Activated T-cell treated with anti-CD3 and anti-CD28 coated beads, Interleukin-2, amount 50 U/mL, for 1 hour (primary cell): ENCODE results near the gene GUCA1A.

Experiments used
- DNase-seq: peaks from one replicate; pipeline ENCODE4 v3.0.0-alpha.2; 2020

GUCA1A gene

GRCh38 chr6:42173101-42173500 lies at the start of gene GUCA1A:
Gene GUCA1A (plus strand): TSS chr6:42173364. CDS start chr6:42173614, 250 bp downstream.
- no peak for DNase-seq

GRCh38 chr6:42123379-42124103 lies 49.6 kb upstream of the GUCA1A start:
- no peak for DNase-seq

GRCh38 chr6:42124223-42124836 lies 48.8 kb upstream of the GUCA1A start:
- DNase-seq: no peak

- DNase-seq: no peak
These were observed 47.9 kb upstream of the GUCA1A start for GRCh38 chr6:42125231-42125630.

GRCh38 chr6:42125663-42126062 lies 47.5 kb upstream of the GUCA1A start:
- DNase-seq: no peak

GRCh38 chr6:42128460-42129359 lies 44.5 kb upstream of the GUCA1A start:
- no peak for DNase-seq

GRCh38 chr6:42129360-42129676 lies 43.8 kb upstream of the GUCA1A start:
- DNase-seq: no peak

- DNase-seq: no peak
These were observed 41.6 kb upstream of the GUCA1A start for GRCh38 chr6:42131531-42131930.

- DNase-seq: no peak
These were observed 39.2 kb upstream of the GUCA1A start for GRCh38 chr6:42133926-42134325.

GRCh38 chr6:42135161-42135560 lies 38.0 kb upstream of the GUCA1A start:
- no peak for DNase-seq

GRCh38 chr6:42135722-42136121 lies 37.4 kb upstream of the GUCA1A start:
- DNase-seq: no peak

- no peak for DNase-seq
These were observed 36.5 kb upstream of the GUCA1A start for GRCh38 chr6:42136508-42137193.

- no peak for DNase-seq
These were observed 35.9 kb upstream of the GUCA1A start for GRCh38 chr6:42137194-42137753.

GRCh38 chr6:42138190-42138589 lies 35.0 kb upstream of the GUCA1A start:
- no peak for DNase-seq

- DNase-seq: no peak
These were observed 34.2 kb upstream of the GUCA1A start for GRCh38 chr6:42138630-42139619.

GRCh38 chr6:42140032-42140431 lies 33.1 kb upstream of the GUCA1A start:
- DNase-seq: no peak

GRCh38 chr6:42140756-42141602 lies 32.2 kb upstream of the GUCA1A start:
- no peak for DNase-seq

- DNase-seq: no peak
These were observed 31.5 kb upstream of the GUCA1A start for GRCh38 chr6:42141603-42142117.

GRCh38 chr6:42142118-42142835 lies 30.9 kb upstream of the GUCA1A start, which contains the start of gene C6orf132:
Gene C6orf132 (minus strand): TSS chr6:42142620. CDS start chr6:42142444, 176 bp downstream.
- peak; percentile 22 for DNase-seq
